ENCODE results near the gene DMD. TPM values are rescaled to one million over a fixed set of nuclear protein-coding genes. Genes with fewer than 3 reads are reported as not detected.

The DMD gene
- polyA plus RNA-seq, 3 donors from 2014 or later, result not detected

GRCh38 chrX:31252133-31252532 lies 1959.2 kb downstream of the DMD start:
- H3K27ac Mint-ChIP-seq, result no peak overlapping the region
- H3K36me3 Mint-ChIP-seq, result no peaks in the 10 kb centered on the region
- H3K4me3 Mint-ChIP-seq, result no peak overlapping the region
- no peaks in the 10 kb centered on the region for H3K4me1 Mint-ChIP-seq
- peaks cover 2 to 6% (median 3%) of the 10 kb centered on the region in 3 donors for H3K27me3 Mint-ChIP-seq (ENCODE audit: low read depth in 3 of 3)
- DNase-seq, result no peak
- H3K9me3 Mint-ChIP-seq, result peaks cover 0 to 5% (median 0%) of the 10 kb centered on the region in 6 donors

- H3K4me1 Mint-ChIP-seq, result no peaks in the 10 kb centered on the region
These were observed 1960.0 kb downstream of the DMD start for GRCh38 chrX:31251336-31251735.

GRCh38 chrX:31245714-31246113 lies 1965.6 kb downstream of the DMD start:
- no peak for DNase-seq
- Mint-ChIP-seq H3K27me3 (ENCODE audit: low read depth in 3 of 3) (peaks cover 2 to 7% (median 3%) of the 10 kb centered on the region in 3 donors), H3K4me1 (no peaks in the 10 kb centered on the region), H3K36me3 (no peaks in the 10 kb centered on the region), H3K9me3 (peaks cover 0 to 2% (median 0%) of the 10 kb centered on the region in 6 donors), H3K4me3 (no peak overlapping the region), H3K27ac (no peak overlapping the region)

More at GRCh38 chrX:31251336-31251735, 1960.0 kb downstream of the DMD start:
- peaks cover 0 to 2% (median 0%) of the 10 kb centered on the region in 6 donors for H3K9me3 Mint-ChIP-seq
- DNase-seq, result no peak
- H3K36me3 Mint-ChIP-seq, result no peaks in the 10 kb centered on the region
- H3K27me3 Mint-ChIP-seq (ENCODE audit: low read depth in 3 of 3), result peaks cover 3 to 6% (median 3%) of the 10 kb centered on the region in 3 donors
- no peak overlapping the region for H3K4me3 Mint-ChIP-seq
- H3K27ac Mint-ChIP-seq, result no peak overlapping the region

GRCh38 chrX:31243804-31244203 lies 1967.5 kb downstream of the DMD start:
- peaks cover 1 to 8% (median 2%) of the 10 kb centered on the region in 3 donors for H3K27me3 Mint-ChIP-seq (ENCODE audit: low read depth in 3 of 3)
- DNase-seq, result no peak
- no peaks in the 10 kb centered on the region for H3K4me1 Mint-ChIP-seq
- no peak overlapping the region for H3K4me3 Mint-ChIP-seq
- H3K9me3 Mint-ChIP-seq, result peaks cover 0 to 2% (median 0%) of the 10 kb centered on the region in 6 donors
- H3K27ac Mint-ChIP-seq, result no peak overlapping the region
- H3K36me3 Mint-ChIP-seq, result no peaks in the 10 kb centered on the region

GRCh38 chrX:31240982-31241381 lies 1970.4 kb downstream of the DMD start:
- peaks cover 0 to 5% (median 0%) of the 10 kb centered on the region in 6 donors for H3K9me3 Mint-ChIP-seq
- H3K4me3 Mint-ChIP-seq, result no peak overlapping the region
- no peaks in the 10 kb centered on the region for H3K4me1 Mint-ChIP-seq
- no peak overlapping the region for H3K27ac Mint-ChIP-seq
- H3K36me3 Mint-ChIP-seq, result no peaks in the 10 kb centered on the region
- DNase-seq, result no peak
- H3K27me3 Mint-ChIP-seq (ENCODE audit: low read depth in 3 of 3), result peaks cover 0 to 5% (median 4%) of the 10 kb centered on the region in 3 donors

- no peak for DNase-seq
- Mint-ChIP-seq H3K36me3 (no peaks in the 10 kb centered on the region), H3K27ac (no peak overlapping the region), H3K27me3 (ENCODE audit: low read depth in 3 of 3) (peaks cover 2 to 4% (median 3%) of the 10 kb centered on the region in 3 donors), H3K4me3 (no peak overlapping the region), H3K9me3 (peaks cover 0 to 3% (median under 1%) of the 10 kb centered on the region in 6 donors), H3K4me1 (no peaks in the 10 kb centered on the region)
These were observed 1974.2 kb downstream of the DMD start for GRCh38 chrX:31237189-31237588.

GRCh38 chrX:31236231-31236630 lies 1975.1 kb downstream of the DMD start:
- Mint-ChIP-seq H3K36me3 (no peaks in the 10 kb centered on the region), H3K4me3 (no peak overlapping the region), H3K4me1 (no peaks in the 10 kb centered on the region), H3K27ac (no peak overlapping the region), H3K9me3 (peaks cover 0 to 3% (median under 1%) of the 10 kb centered on the region in 6 donors), H3K27me3 (ENCODE audit: low read depth in 3 of 3) (peaks cover 2 to 4% (median 3%) of the 10 kb centered on the region in 3 donors)
- no peak for DNase-seq

- H3K27me3 Mint-ChIP-seq (ENCODE audit: low read depth in 3 of 3), result peaks cover 0 to 4% (median 4%) of the 10 kb centered on the region in 3 donors
- H3K9me3 Mint-ChIP-seq, result peaks cover 0 to 3% (median under 1%) of the 10 kb centered on the region in 6 donors
- DNase-seq, result no peak
- no peaks in the 10 kb centered on the region for H3K4me1 Mint-ChIP-seq
- H3K36me3 Mint-ChIP-seq, result no peaks in the 10 kb centered on the region
- H3K4me3 Mint-ChIP-seq, result no peak overlapping the region
- no peak overlapping the region for H3K27ac Mint-ChIP-seq
These were observed 1977.3 kb downstream of the DMD start for GRCh38 chrX:31233941-31234496.

GRCh38 chrX:31232506-31232905 lies 1978.8 kb downstream of the DMD start:
- Mint-ChIP-seq H3K9me3 (peaks cover 0 to 3% (median 0%) of the 10 kb centered on the region in 6 donors), H3K27me3 (ENCODE audit: low read depth in 3 of 3) (peaks cover 0 to 4% (median 4%) of the 10 kb centered on the region in 3 donors), H3K4me1 (no peaks in the 10 kb centered on the region), H3K36me3 (no peaks in the 10 kb centered on the region), H3K4me3 (no peak overlapping the region), H3K27ac (no peak overlapping the region)
- DNase-seq, result no peak

GRCh38 chrX:31228909-31229308 lies 1982.4 kb downstream of the DMD start:
- Mint-ChIP-seq H3K27me3 (ENCODE audit: low read depth in 3 of 3) (peaks cover 0 to 4% (median 2%) of the 10 kb centered on the region in 3 donors), H3K36me3 (no peaks in the 10 kb centered on the region), H3K27ac (no peak overlapping the region), H3K9me3 (peaks cover 0 to 3% (median 0%) of the 10 kb centered on the region in 6 donors), H3K4me3 (no peak overlapping the region), H3K4me1 (no peaks in the 10 kb centered on the region)
- DNase-seq, result no peak

- no peak overlapping the region for H3K27ac Mint-ChIP-seq
- DNase-seq, result no peak
These were observed 1982.9 kb downstream of the DMD start for GRCh38 chrX:31228415-31228832.

GRCh38 chrX:31227250-31227649 lies 1984.1 kb downstream of the DMD start:
- DNase-seq, result no peak
- peaks cover 0 to 1% (median 0%) of the 10 kb centered on the region in 6 donors for H3K9me3 Mint-ChIP-seq
- H3K36me3 Mint-ChIP-seq, result no peaks in the 10 kb centered on the region
- peaks cover 0 to 2% (median 1%) of the 10 kb centered on the region in 3 donors for H3K27me3 Mint-ChIP-seq (ENCODE audit: low read depth in 3 of 3)
- H3K27ac Mint-ChIP-seq, result no peak overlapping the region
- no peak overlapping the region for H3K4me3 Mint-ChIP-seq
- no peaks in the 10 kb centered on the region for H3K4me1 Mint-ChIP-seq

More at GRCh38 chrX:31228415-31228832, 1982.9 kb downstream of the DMD start:
- peaks cover 0 to 4% (median 2%) of the 10 kb centered on the region in 3 donors for H3K27me3 Mint-ChIP-seq (ENCODE audit: low read depth in 3 of 3)
- no peaks in the 10 kb centered on the region for H3K36me3 Mint-ChIP-seq
- H3K9me3 Mint-ChIP-seq, result peaks cover 0 to 1% (median 0%) of the 10 kb centered on the region in 6 donors
- no peak overlapping the region for H3K4me3 Mint-ChIP-seq
- H3K4me1 Mint-ChIP-seq, result no peaks in the 10 kb centered on the region

- Mint-ChIP-seq H3K4me3 (no peak overlapping the region), H3K27ac (no peak overlapping the region), H3K9me3 (peaks cover 0 to 1% (median 0%) of the 10 kb centered on the region in 6 donors), H3K27me3 (ENCODE audit: low read depth in 3 of 3) (peaks cover 0 to 2% (median 1%) of the 10 kb centered on the region in 3 donors), H3K4me1 (no peaks in the 10 kb centered on the region), H3K36me3 (no peaks in the 10 kb centered on the region)
- DNase-seq, result no peak
These were observed 1985.5 kb downstream of the DMD start for GRCh38 chrX:31225819-31226218.

GRCh38 chrX:31224381-31225012 lies 1986.9 kb downstream of the DMD start:
- no peak for DNase-seq
- no peak overlapping the region for H3K27ac Mint-ChIP-seq
- H3K4me1 Mint-ChIP-seq, result no peaks in the 10 kb centered on the region
- H3K9me3 Mint-ChIP-seq, result peaks cover 0 to 1% (median 0%) of the 10 kb centered on the region in 6 donors
- H3K36me3 Mint-ChIP-seq, result no peaks in the 10 kb centered on the region
- no peak overlapping the region for H3K4me3 Mint-ChIP-seq
- H3K27me3 Mint-ChIP-seq (ENCODE audit: low read depth in 3 of 3), result peaks cover 0 to 2% (median 0%) of the 10 kb centered on the region in 3 donors

All from immature natural killer cell (primary cell).